Mesothelial cell of epicardium (in vitro differentiated cells): Measurements from ENCODE around the gene SMIM3. TPM values are rescaled to one million over a fixed set of nuclear protein-coding genes. Genes with fewer than 3 reads are reported as not detected.
"Not testable (repeated sequence)": the region's sequence is repeated elsewhere in the genome, so short reads cannot be mapped to it uniquely, and the experiment has no call there.

Experiments used
- DNase-seq, 2 experiments: peaks; one replicate each; pipeline ENCODE4 v3.0.0; 2021; ENCODE audit warnings: low spot score in 2 of 2; ENCODE audit not compliant: unreplicated experiment in 2 of 2
- H3K27ac Mint-ChIP-seq: 2 replicates; pipeline ENCODE4 v1.8.0; 2021; ENCODE audit warnings: mixed read lengths
- H3K27me3 Mint-ChIP-seq: 2 replicates; pipeline ENCODE4 v1.8.0; 2021; ENCODE audit warnings: low read depth, mixed read lengths
- H3K36me3 Mint-ChIP-seq: 2 replicates; pipeline ENCODE4 v1.8.0; 2021; ENCODE audit warnings: mixed read lengths
- H3K4me1 Mint-ChIP-seq: 2 replicates; pipeline ENCODE4 v1.8.0; 2021; ENCODE audit warnings: mixed read lengths
- H3K4me3 Mint-ChIP-seq: 2 replicates; pipeline ENCODE4 v1.8.0; 2021; ENCODE audit warnings: mild to moderate bottlenecking, moderate library complexity, mixed read lengths
- H3K9me3 Mint-ChIP-seq: 2 replicates; pipeline ENCODE4 v1.8.0; 2021; ENCODE audit warnings: mixed read lengths
- total RNA-seq: library from RNA; stranded (reverse); gene quantifications from 3 replicates; pipeline ENCODE4 v1.2.1, GENCODE V29; 2021
- TF ChIP-seq, protein P1 (sequence below): fragments of 200-600 bp; sonication (generic); IDR thresholded peaks from one replicate; pipeline ENCODE4 v1.5.0; 2021; ENCODE audit warnings: antibody characterized with exemption; ENCODE audit not compliant: unreplicated experiment

The SMIM3 gene
- total RNA-seq, 1 donor from 2014 or later = 45.4 TPM

DNA sequence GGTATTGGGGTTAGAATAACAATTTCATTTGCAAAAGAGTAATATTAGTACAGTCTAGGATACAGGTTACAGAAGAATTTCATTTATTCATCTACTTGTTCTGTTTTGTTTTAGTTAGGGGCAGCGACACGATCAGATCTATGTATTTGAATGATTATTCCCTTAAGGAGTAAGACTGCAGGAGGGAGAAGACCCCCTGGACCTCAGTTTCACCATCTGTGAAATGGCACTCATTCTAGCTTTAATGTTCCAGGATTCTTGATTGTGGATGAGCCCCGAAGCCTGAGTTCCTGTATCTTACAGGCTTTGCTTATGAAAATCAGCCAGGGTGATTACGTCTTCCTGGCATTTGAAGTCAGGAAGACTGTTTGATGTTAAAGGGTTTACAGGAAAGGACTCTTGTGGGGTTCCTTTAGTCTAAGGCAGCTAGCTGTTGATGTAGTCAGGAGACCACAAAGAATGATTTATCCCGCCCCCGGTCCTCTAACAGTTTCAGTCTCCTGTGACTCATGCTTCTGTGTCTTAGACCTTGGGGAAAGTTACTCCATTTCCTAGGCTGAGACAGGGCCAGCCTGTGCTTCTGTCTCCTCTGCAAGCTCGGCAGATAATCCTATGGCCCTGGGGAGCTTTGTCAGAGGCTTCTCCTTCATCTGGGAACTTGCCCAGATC lies 11.5 kb downstream of the SMIM3 start:
- peak overlapping the region; percentile 0 for H3K4me3 Mint-ChIP-seq
- H3K4me1 Mint-ChIP-seq = peaks cover 43% of the 10 kb centered on the region
- TF ChIP-seq, protein P1, sequence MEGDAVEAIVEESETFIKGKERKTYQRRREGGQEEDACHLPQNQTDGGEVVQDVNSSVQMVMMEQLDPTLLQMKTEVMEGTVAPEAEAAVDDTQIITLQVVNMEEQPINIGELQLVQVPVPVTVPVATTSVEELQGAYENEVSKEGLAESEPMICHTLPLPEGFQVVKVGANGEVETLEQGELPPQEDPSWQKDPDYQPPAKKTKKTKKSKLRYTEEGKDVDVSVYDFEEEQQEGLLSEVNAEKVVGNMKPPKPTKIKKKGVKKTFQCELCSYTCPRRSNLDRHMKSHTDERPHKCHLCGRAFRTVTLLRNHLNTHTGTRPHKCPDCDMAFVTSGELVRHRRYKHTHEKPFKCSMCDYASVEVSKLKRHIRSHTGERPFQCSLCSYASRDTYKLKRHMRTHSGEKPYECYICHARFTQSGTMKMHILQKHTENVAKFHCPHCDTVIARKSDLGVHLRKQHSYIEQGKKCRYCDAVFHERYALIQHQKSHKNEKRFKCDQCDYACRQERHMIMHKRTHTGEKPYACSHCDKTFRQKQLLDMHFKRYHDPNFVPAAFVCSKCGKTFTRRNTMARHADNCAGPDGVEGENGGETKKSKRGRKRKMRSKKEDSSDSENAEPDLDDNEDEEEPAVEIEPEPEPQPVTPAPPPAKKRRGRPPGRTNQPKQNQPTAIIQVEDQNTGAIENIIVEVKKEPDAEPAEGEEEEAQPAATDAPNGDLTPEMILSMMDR = no peak
- no peak for DNase-seq
- peaks cover 21% of the 10 kb centered on the region for H3K36me3 Mint-ChIP-seq
- H3K27me3 Mint-ChIP-seq = no peaks in the 10 kb centered on the region
- peaks cover 19% of the 10 kb centered on the region for H3K9me3 Mint-ChIP-seq
- H3K27ac Mint-ChIP-seq = peak overlapping the region; percentile 94

DNA sequence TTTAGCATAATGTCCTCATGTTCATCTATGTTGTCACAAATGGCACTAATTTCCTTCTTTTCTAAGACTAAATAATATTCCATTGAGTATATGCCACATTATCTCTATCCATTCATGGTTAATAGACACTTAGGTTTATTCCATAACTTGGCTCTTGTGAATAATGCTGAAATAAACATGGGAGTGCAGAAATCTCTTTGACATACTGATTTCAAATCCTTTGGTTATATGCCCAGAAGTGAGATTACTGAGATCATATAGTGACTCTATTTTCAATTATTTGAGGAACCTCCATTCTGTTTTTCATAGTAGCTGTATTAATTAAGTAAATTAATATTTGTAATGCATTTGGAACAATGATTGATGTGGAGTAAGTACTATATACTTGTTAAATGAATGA lies 13.0 kb downstream of the SMIM3 start:
- Mint-ChIP-seq H3K27me3 (no peaks in the 10 kb centered on the region), H3K4me3 (no peak overlapping the region), H3K27ac (peak overlapping the region; percentile 63), H3K4me1 (peaks cover 43% of the 10 kb centered on the region), H3K36me3 (peaks cover 18% of the 10 kb centered on the region), H3K9me3 (peaks cover 13% of the 10 kb centered on the region)
- no peak for DNase-seq
- TF ChIP-seq, protein P1 = no peak

DNA sequence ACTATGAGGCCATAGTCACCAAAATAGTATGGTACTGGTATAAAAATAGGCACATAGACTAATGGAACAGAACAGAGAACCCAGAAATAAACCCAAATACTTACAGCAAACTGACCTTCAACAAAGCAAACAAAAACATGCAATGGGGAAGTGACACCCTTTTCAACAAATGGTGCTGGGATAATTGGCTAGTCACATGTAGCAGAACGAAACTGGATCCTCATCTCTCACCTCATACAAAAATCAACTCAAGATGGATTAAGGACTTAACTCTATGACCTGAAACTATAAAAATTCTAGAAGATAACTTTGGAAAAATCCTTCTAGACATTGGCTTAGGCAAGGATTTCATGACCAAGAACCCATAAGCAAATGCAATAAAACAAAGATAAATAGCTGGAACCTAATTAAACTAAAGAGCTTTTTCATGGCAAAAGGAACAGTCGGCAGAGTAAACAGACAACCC lies 14.9 kb downstream of the SMIM3 start:
- not testable (repeated sequence) for DNase-seq, H3K27me3 Mint-ChIP-seq, H3K4me3 Mint-ChIP-seq
- H3K36me3 Mint-ChIP-seq = peaks cover 25% of the 10 kb centered on the region
- H3K9me3 Mint-ChIP-seq = peaks cover 13% of the 10 kb centered on the region
- H3K4me1 Mint-ChIP-seq = peaks cover 31% of the 10 kb centered on the region
- peak overlapping the region; percentile 15 for H3K27ac Mint-ChIP-seq

DNA sequence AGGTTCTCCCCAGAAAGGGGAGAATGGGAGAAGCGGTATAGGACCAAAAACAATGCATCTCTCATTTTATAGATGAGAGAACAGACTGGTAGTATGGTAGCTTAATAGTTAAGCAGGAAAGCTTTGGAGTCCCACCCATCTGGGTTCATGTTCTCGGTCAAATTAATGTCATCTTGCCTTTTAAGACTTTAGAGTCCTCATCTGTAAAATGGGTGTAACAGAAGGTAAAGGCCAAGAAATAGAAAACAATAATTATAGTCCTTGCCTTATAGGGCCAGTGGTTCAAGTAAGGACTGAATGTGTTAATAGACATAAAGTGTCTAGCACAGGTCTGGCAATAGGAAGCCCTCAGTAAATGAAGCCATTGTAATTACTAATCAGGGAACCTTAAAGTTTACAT lies 16.4 kb downstream of the SMIM3 start:
- no peak overlapping the region for H3K27ac Mint-ChIP-seq
- H3K4me1 Mint-ChIP-seq = peaks cover 17% of the 10 kb centered on the region
- TF ChIP-seq, protein P1 = no peak
- peaks cover 25% of the 10 kb centered on the region for H3K36me3 Mint-ChIP-seq
- H3K4me3 Mint-ChIP-seq = no peak overlapping the region
- no peaks in the 10 kb centered on the region for H3K27me3 Mint-ChIP-seq
- no peak for DNase-seq
- H3K9me3 Mint-ChIP-seq = peaks cover 13% of the 10 kb centered on the region

DNA sequence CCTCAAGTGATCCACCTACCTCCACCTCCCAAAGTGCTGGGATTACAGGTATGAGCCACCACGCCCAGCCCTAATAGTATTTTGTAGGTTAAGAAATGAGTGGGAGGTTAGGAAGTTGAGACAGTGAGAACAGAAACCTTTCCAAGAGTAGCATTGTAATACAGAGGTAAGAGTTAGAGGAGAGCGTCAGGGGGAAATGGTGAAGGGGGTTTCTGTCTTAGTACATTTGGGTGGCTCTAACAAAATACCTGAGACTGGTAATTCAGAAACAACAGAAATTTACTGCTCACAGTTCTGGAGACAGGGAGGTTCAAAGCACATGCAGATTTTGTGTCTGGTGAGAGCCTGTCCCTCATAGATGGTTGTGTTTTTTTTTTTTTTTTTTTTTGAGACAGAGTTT lies 18.8 kb downstream of the SMIM3 start:
- DNase-seq = no peak
- Mint-ChIP-seq H3K36me3 (peaks cover 25% of the 10 kb centered on the region), H3K27ac (no peak overlapping the region), H3K4me3 (no peak overlapping the region), H3K9me3 (peaks cover 13% of the 10 kb centered on the region), H3K4me1 (peaks cover 9% of the 10 kb centered on the region), H3K27me3 (no peaks in the 10 kb centered on the region)
- TF ChIP-seq, protein P1 = no peak

DNA sequence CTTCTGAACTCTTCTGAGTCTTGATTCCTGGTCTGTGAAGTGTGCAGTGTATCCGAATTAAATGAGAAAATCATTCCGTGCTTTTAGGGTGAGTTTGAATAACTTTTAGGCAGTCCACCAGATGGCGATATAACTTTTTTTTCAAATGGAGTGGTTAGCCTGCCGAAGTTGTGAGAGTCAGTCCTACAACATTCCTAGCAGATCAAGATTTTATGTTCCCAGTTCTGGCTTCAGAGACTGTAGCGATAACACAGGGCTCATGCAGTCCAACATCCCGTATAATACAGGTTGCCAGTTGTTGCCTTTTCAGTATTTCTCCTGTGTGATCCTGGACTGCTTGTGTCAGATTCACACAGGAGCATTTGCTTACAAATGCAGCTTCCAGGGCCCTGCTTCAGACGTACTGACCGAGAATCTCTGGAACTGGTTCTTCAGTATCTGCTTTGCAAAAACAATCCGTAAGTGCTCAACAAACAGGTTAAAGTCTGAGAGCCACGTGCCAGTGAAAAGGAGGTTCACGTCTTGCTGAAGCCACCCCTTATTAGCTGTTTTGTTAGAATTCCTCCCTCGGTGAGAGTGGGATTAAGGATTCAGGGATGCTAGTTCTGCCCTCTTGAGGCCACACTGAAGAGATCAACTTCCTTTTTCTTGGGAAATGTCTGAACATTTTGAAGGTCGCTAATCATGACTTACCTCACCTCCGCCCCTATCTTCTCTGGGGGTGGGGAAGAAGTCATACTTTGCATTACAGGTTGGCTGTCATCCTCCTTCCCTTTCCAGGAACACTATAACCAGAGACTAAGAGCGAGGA lies 22.8 kb downstream of the SMIM3 start:
- Mint-ChIP-seq H3K27ac (peak overlapping the region; percentile 76), H3K9me3 (peaks cover 14% of the 10 kb centered on the region), H3K4me3 (peak overlapping the region; percentile 74), H3K4me1 (peaks cover 9% of the 10 kb centered on the region), H3K27me3 (peaks cover 7% of the 10 kb centered on the region), H3K36me3 (peaks cover 9% of the 10 kb centered on the region)
- no peak for DNase-seq
- TF ChIP-seq, protein P1 = peak; percentile 74
